ENCODE measurements around the gene SOX15.

SOX15 gene

GRCh38 chr17:7580604-7581575 lies 9.0 kb downstream of the SOX15 start:
- Histone ChIP-seq H3K36me3 (ENCODE audit: control insufficient read depth, insufficient read depth, low read length) (peaks cover 28% of the 10 kb centered on the region), H3K27me3 (ENCODE audit: control insufficient read depth, insufficient read depth, low read length) (no peaks in the 10 kb centered on the region), H3K4me1 (ENCODE audit: control insufficient read depth, insufficient read depth, low read length) (peaks cover 63% of the 10 kb centered on the region), H3K9me3 (ENCODE audit: control insufficient read depth, low read length) (no peaks in the 10 kb centered on the region), H3K9ac (ENCODE audit: low read length) (peak overlapping the region; percentile 87), H3K4me3 (ENCODE audit: low read length) (peak overlapping the region; percentile 49)

GRCh38 chr17:7579834-7580603 lies 9.9 kb downstream of the SOX15 start:
- Histone ChIP-seq H3K4me3 (ENCODE audit: low read length) (peak overlapping the region; percentile 49), H3K9me3 (ENCODE audit: control insufficient read depth, low read length) (no peaks in the 10 kb centered on the region), H3K36me3 (ENCODE audit: control insufficient read depth, insufficient read depth, low read length) (peaks cover 36% of the 10 kb centered on the region), H3K27me3 (ENCODE audit: control insufficient read depth, insufficient read depth, low read length) (no peaks in the 10 kb centered on the region), H3K9ac (ENCODE audit: low read length) (peak overlapping the region; percentile 87), H3K4me1 (ENCODE audit: control insufficient read depth, insufficient read depth, low read length) (peaks cover 62% of the 10 kb centered on the region)

- no peaks in the 10 kb centered on the region for H3K27me3 ChIP-seq (ENCODE audit: control insufficient read depth, insufficient read depth, low read length)
- H3K4me3 ChIP-seq (ENCODE audit: low read length): peak within 1 kb of the TSS; percentile 49
- H3K36me3 ChIP-seq (ENCODE audit: control insufficient read depth, insufficient read depth, low read length): peaks cover 39% of the 10 kb centered on the region
- peaks cover 60% of the 10 kb centered on the region for H3K4me1 ChIP-seq (ENCODE audit: control insufficient read depth, insufficient read depth, low read length)
- peak within 1 kb of the TSS; percentile 87 for H3K9ac ChIP-seq (ENCODE audit: low read length)
- H3K9me3 ChIP-seq (ENCODE audit: control insufficient read depth, low read length): no peaks in the 10 kb centered on the region
These were observed 10.7 kb downstream of the SOX15 start, which contains the start of gene CD68 for GRCh38 chr17:7579001-7579833. Gene CD68, plus strand, starts transcription at chr17:7579638. Its CDS starts 40 bp downstream, at chr17:7579678.

- no peaks in the 10 kb centered on the region for H3K27me3 ChIP-seq (ENCODE audit: control insufficient read depth, insufficient read depth, low read length)
- H3K4me3 ChIP-seq (ENCODE audit: low read length): no peak overlapping the region
- peaks cover 54% of the 10 kb centered on the region for H3K4me1 ChIP-seq (ENCODE audit: control insufficient read depth, insufficient read depth, low read length)
- no peak overlapping the region for H3K9ac ChIP-seq (ENCODE audit: low read length)
- no peaks in the 10 kb centered on the region for H3K9me3 ChIP-seq (ENCODE audit: control insufficient read depth, low read length)
- H3K36me3 ChIP-seq (ENCODE audit: control insufficient read depth, insufficient read depth, low read length): peaks cover 41% of the 10 kb centered on the region
These were observed 12.3 kb downstream of the SOX15 start for GRCh38 chr17:7577327-7578199.

- Histone ChIP-seq H3K4me1 (ENCODE audit: control insufficient read depth, insufficient read depth, low read length) (peaks cover 47% of the 10 kb centered on the region), H3K9me3 (ENCODE audit: control insufficient read depth, low read length) (no peaks in the 10 kb centered on the region), H3K4me3 (ENCODE audit: low read length) (no peak overlapping the region), H3K36me3 (ENCODE audit: control insufficient read depth, insufficient read depth, low read length) (peaks cover 41% of the 10 kb centered on the region), H3K9ac (ENCODE audit: low read length) (no peak overlapping the region), H3K27me3 (ENCODE audit: control insufficient read depth, insufficient read depth, low read length) (no peaks in the 10 kb centered on the region)
These were observed 13.4 kb downstream of the SOX15 start for GRCh38 chr17:7576432-7576937.

GRCh38 chr17:7575959-7576358 lies 13.9 kb downstream of the SOX15 start:
- no peak overlapping the region for H3K9ac ChIP-seq (ENCODE audit: low read length)
- H3K27me3 ChIP-seq (ENCODE audit: control insufficient read depth, insufficient read depth, low read length): no peaks in the 10 kb centered on the region
- H3K9me3 ChIP-seq (ENCODE audit: control insufficient read depth, low read length): no peaks in the 10 kb centered on the region
- peaks cover 46% of the 10 kb centered on the region for H3K36me3 ChIP-seq (ENCODE audit: control insufficient read depth, insufficient read depth, low read length)
- no peak overlapping the region for H3K4me3 ChIP-seq (ENCODE audit: low read length)
- peaks cover 47% of the 10 kb centered on the region for H3K4me1 ChIP-seq (ENCODE audit: control insufficient read depth, insufficient read depth, low read length)

- H3K9ac ChIP-seq (ENCODE audit: low read length): no peak overlapping the region
- no peaks in the 10 kb centered on the region for H3K9me3 ChIP-seq (ENCODE audit: control insufficient read depth, low read length)
- no peaks in the 10 kb centered on the region for H3K27me3 ChIP-seq (ENCODE audit: control insufficient read depth, insufficient read depth, low read length)
- H3K4me3 ChIP-seq (ENCODE audit: low read length): no peak overlapping the region
- peaks cover 51% of the 10 kb centered on the region for H3K36me3 ChIP-seq (ENCODE audit: control insufficient read depth, insufficient read depth, low read length)
- peaks cover 45% of the 10 kb centered on the region for H3K4me1 ChIP-seq (ENCODE audit: control insufficient read depth, insufficient read depth, low read length)
These were observed 14.4 kb downstream of the SOX15 start for GRCh38 chr17:7575481-7575883.

- peaks cover 57% of the 10 kb centered on the region for H3K36me3 ChIP-seq (ENCODE audit: control insufficient read depth, insufficient read depth, low read length)
- H3K27me3 ChIP-seq (ENCODE audit: control insufficient read depth, insufficient read depth, low read length): no peaks in the 10 kb centered on the region
- H3K9ac ChIP-seq (ENCODE audit: low read length): peak overlapping the region; percentile 88
- no peaks in the 10 kb centered on the region for H3K9me3 ChIP-seq (ENCODE audit: control insufficient read depth, low read length)
- H3K4me1 ChIP-seq (ENCODE audit: control insufficient read depth, insufficient read depth, low read length): peaks cover 34% of the 10 kb centered on the region
- peak overlapping the region; percentile 67 for H3K4me3 ChIP-seq (ENCODE audit: low read length)
These were observed 15.5 kb downstream of the SOX15 start for GRCh38 chr17:7574176-7574953.

GRCh38 chr17:7573324-7574080 lies 16.4 kb downstream of the SOX15 start:
- H3K27me3 ChIP-seq (ENCODE audit: control insufficient read depth, insufficient read depth, low read length): no peaks in the 10 kb centered on the region
- peak overlapping the region; percentile 88 for H3K9ac ChIP-seq (ENCODE audit: low read length)
- H3K4me1 ChIP-seq (ENCODE audit: control insufficient read depth, insufficient read depth, low read length): peaks cover 25% of the 10 kb centered on the region
- H3K9me3 ChIP-seq (ENCODE audit: control insufficient read depth, low read length): no peaks in the 10 kb centered on the region
- peaks cover 51% of the 10 kb centered on the region for H3K36me3 ChIP-seq (ENCODE audit: control insufficient read depth, insufficient read depth, low read length)
- H3K4me3 ChIP-seq (ENCODE audit: low read length): peak overlapping the region; percentile 67
